B cell (primary cell): ENCODE measurements around the gene SPART. TPM values are rescaled to one million over a fixed set of nuclear protein-coding genes. Genes with fewer than 3 reads are reported as not detected.

Source experiments
- ATAC-seq: fragments of 200-7000 bp; cut with Tn5 transposase; one replicate; pipeline ENCODE4 v1.10.0; 2021; ENCODE audit warnings: low read depth, mild to moderate bottlenecking, moderate number of reproducible peaks, moderate library complexity
- CTCF ChIA-PET: fragments of 350-600 bp; sonication (Branson Sonifier 250); formaldehyde crosslinking; loops from one replicate; lab custom pipeline; 2021; ENCODE audit warnings: antibody characterized with exemption, inconsistent platforms; lab: Charles Lee
- POLR2A ChIA-PET: fragments of 350-600 bp; sonication (Branson Sonifier 250); formaldehyde crosslinking; loops from one replicate; lab custom pipeline; 2021; ENCODE audit warnings: antibody characterized with exemption; lab: Charles Lee
- DNase-seq: peaks from one replicate; pipeline ENCODE4 v3.0.0; 2013
- H2AFZ ChIP-seq: 2 replicates; pipeline ENCODE4 v1.6.1; 2012; ENCODE audit warnings: mild to moderate bottlenecking, low read depth, low read length; ENCODE audit not compliant: insufficient read depth, poor library complexity, severe bottlenecking
- H3K27ac ChIP-seq, 2 donors: 1 replicate in 1 of 2; 2 replicates in 1 of 2; pipeline ENCODE4 v1.5.1; 2012 to 2013; ENCODE audit warnings: low read length in 2 of 2, mild to moderate bottlenecking in 2 of 2, moderate library complexity in 1 of 2
- H3K27me3 ChIP-seq, 4 experiments: fragments of 200-600 bp in 1 of 4; sonication (generic) in 1 of 4; replicated peaks in 1 of 4; 1 replicate in 2 of 4; 2 replicates in 2 of 4; pipeline versions ENCODE4 v1.6.1 to v1.7.0; 2013 to 2016; ENCODE audit warnings: low read length in 3 of 4, mild to moderate bottlenecking in 2 of 4, mixed read lengths in 1 of 4, moderate library complexity in 1 of 4; ENCODE audit not compliant: insufficient read depth in 4 of 4, control insufficient read depth in 3 of 4; ENCODE audit errors: control extremely low read depth in 1 of 4
- H3K36me3 ChIP-seq, 2 experiments: replicated peaks in 1 of 2; 1 replicate in 1 of 2; 2 replicates in 1 of 2; pipeline versions ENCODE4 v1.6.1 to v1.7.1; 2013; ENCODE audit warnings: low read length in 1 of 2; ENCODE audit not compliant: insufficient read depth in 2 of 2, control insufficient read depth in 1 of 2; ENCODE audit errors: control extremely low read depth in 1 of 2, extremely low read depth in 1 of 2
- H3K4me1 ChIP-seq, 2 donors: fragments of 200-600 bp in 1 of 2; sonication (generic) in 1 of 2; 1 replicate in 1 of 2; 2 replicates in 1 of 2; pipeline versions ENCODE4 v1.5.1 to v1.6.1; 2013 to 2017; ENCODE audit warnings: low read length in 2 of 2; ENCODE audit not compliant: control insufficient read depth in 2 of 2, insufficient read depth in 2 of 2
- H3K4me2 ChIP-seq: replicated peaks from 2 replicates; pipeline ENCODE3; 2012; ENCODE audit warnings: mild to moderate bottlenecking, low read depth, low read length; ENCODE audit not compliant: poor library complexity, severe bottlenecking
- H3K4me3 ChIP-seq, 5 experiments: fragments of 200-600 bp in 1 of 5; sonication (generic) in 1 of 5; 1 replicate in 3 of 5; 2 replicates in 2 of 5; pipeline versions ENCODE4 v1.5.1 to v1.7.0; 2011 to 2016; ENCODE audit warnings: low read length in 4 of 5, mild to moderate bottlenecking in 4 of 5, low read depth in 2 of 5, control low read depth in 1 of 5, moderate library complexity in 1 of 5; ENCODE audit not compliant: insufficient read depth in 1 of 5; ENCODE audit errors: control extremely low read depth in 1 of 5, extremely low read depth in 1 of 5
- H3K79me2 ChIP-seq: fragments of 200-600 bp; sonication (generic); one replicate; pipeline ENCODE4 v1.6.0; 2016; ENCODE audit warnings: low read length; ENCODE audit not compliant: control insufficient read depth, insufficient read depth
- H3K9ac ChIP-seq: fragments of 200-600 bp; sonication (generic); 2 replicates; pipeline ENCODE4 v1.6.1; 2017; ENCODE audit warnings: mild to moderate bottlenecking, low read length, moderate library complexity
- H3K9me3 ChIP-seq, 3 donors: one replicate each; pipeline versions ENCODE4 v1.6.1 to v1.7.1; 2013; ENCODE audit warnings: low read length in 2 of 3; ENCODE audit not compliant: control insufficient read depth in 2 of 3, insufficient read depth in 1 of 3; ENCODE audit errors: control extremely low read depth in 1 of 3
- H4K20me1 ChIP-seq: 2 replicates; pipeline ENCODE4 v1.6.0; 2012; ENCODE audit warnings: mild to moderate bottlenecking, low read length; ENCODE audit not compliant: insufficient read depth, control insufficient read depth, poor library complexity, severe bottlenecking
- H3K27ac Mint-ChIP-seq: one replicate; pipeline ENCODE4 v1.8.0; 2021; ENCODE audit warnings: mixed read lengths
- H3K27me3 Mint-ChIP-seq: one replicate; pipeline ENCODE4 v1.8.0; 2021; ENCODE audit warnings: mixed read lengths
- H3K4me1 Mint-ChIP-seq: one replicate; pipeline ENCODE4 v1.8.0; 2021; ENCODE audit warnings: mixed read lengths
- H3K4me3 Mint-ChIP-seq: one replicate; pipeline ENCODE4 v1.8.0; 2021; ENCODE audit warnings: mixed read lengths
- H3K9me3 Mint-ChIP-seq: one replicate; pipeline ENCODE4 v1.8.0; 2022; ENCODE audit warnings: mixed read lengths; ENCODE audit not compliant: insufficient read depth
- CTCF ChIP-seq: fragments of 200-600 bp; IDR thresholded peaks from one replicate; pipeline ENCODE4 v1.8.0; 2022; ENCODE audit warnings: antibody characterized with exemption, mild to moderate bottlenecking
- EZH2 ChIP-seq: IDR thresholded peaks from 2 replicates; pipeline ENCODE4 v1.6.1; 2012; ENCODE audit warnings: borderline replicate concordance, low read depth, mild to moderate bottlenecking, moderate library complexity, low read length; ENCODE audit not compliant: insufficient read depth, poor library complexity, severe bottlenecking
- WGBS: methylation state at CpG from one replicate; pipeline ENCODE4 v1.1.5; 2013; ENCODE audit warnings: missing lambda C conversion rate; ENCODE audit not compliant: insufficient coverage; 5-methylcytosine and 5-hydroxymethylcytosine counted together
- intact Hi-C: fragments of 100-400 bp; cut with micrococcal nuclease; formaldehyde crosslinking; loops from one replicate; pipeline ENCODE4 v1.10.0; 2022
- polyA plus RNA-seq: library from polyadenylated mRNA; depleted of rRNA; stranded (reverse); fragments of >200 nt; gene quantifications from 2 replicates; pipeline ENCODE4 v1.2.3, GENCODE V29; 2012
- total RNA-seq, 2 donors: library from RNA; stranded (reverse); fragments of 120-200 nt in 1 of 2; gene quantifications; 1 replicate in 1 of 2; 2 replicates in 1 of 2; pipeline versions ENCODE4 v1.2.3 to v1.2.4, GENCODE V29; 2013 to 2022

Gene SPART
- total and polyA plus RNA-seq, 2 donors (not counting 1 experiment from before 2014, with no cell fraction given) = 10.1 to 20.8 TPM

- ChIA-PET POLR2A (no interaction called here), CTCF (no interaction called here)
- Mint-ChIP-seq H3K4me3 (no peak overlapping the region), H3K27me3 (no peaks in the 10 kb centered on the region), H3K9me3 (no peaks in the 10 kb centered on the region), H3K4me1 (no peaks in the 10 kb centered on the region), H3K27ac (no peak overlapping the region)
- no peak overlapping the region for H3K4me2 ChIP-seq
- no peak overlapping the region for H3K27ac ChIP-seq
- H3K36me3 ChIP-seq = no peaks in the 10 kb centered on the region
- no peaks in the 10 kb centered on the region for H3K79me2 ChIP-seq
- H2AFZ ChIP-seq = no peak overlapping the region
- H3K9me3 ChIP-seq = peaks cover 0 to 6% (median 0%) of the 10 kb centered on the region in 3 donors
- H3K4me1 ChIP-seq = no peaks in the 10 kb centered on the region
- DNase-seq (no peak), ATAC-seq (no peak)
- no peak for TF ChIP-seq EZH2
- TF ChIP-seq CTCF = no peak
- no peak overlapping the region for H3K4me3 ChIP-seq
- no peaks in the 10 kb centered on the region for H4K20me1 ChIP-seq
- H3K27me3 ChIP-seq = no peaks in the 10 kb centered on the region
- H3K9ac ChIP-seq = no peak overlapping the region
- intact Hi-C loops = no loop called here
Observed at GRCh38 chr13:36261976-36262375, 84.2 kb downstream of the SPART start.

GRCh38 chr13:36261011-36261410 is 85.2 kb downstream of the SPART start:
- DNase-seq (no peak), ATAC-seq (no peak)
- Histone ChIP-seq H3K4me1 (no peaks in the 10 kb centered on the region), H3K27me3 (no peaks in the 10 kb centered on the region), H3K9me3 (peaks cover 0 to 10% (median 0%) of the 10 kb centered on the region in 3 donors), H3K27ac (no peak overlapping the region), H3K79me2 (no peaks in the 10 kb centered on the region), H3K4me2 (no peak overlapping the region), H3K9ac (no peak overlapping the region), H3K4me3 (no peak overlapping the region), H2AFZ (no peak overlapping the region), H4K20me1 (no peaks in the 10 kb centered on the region), H3K36me3 (no peaks in the 10 kb centered on the region)
- H3K27ac Mint-ChIP-seq = no peak overlapping the region
- ChIA-PET POLR2A (no interaction called here), CTCF (no interaction called here)
- no peaks in the 10 kb centered on the region for H3K4me1 Mint-ChIP-seq
- intact Hi-C loops = no loop called here
- no peaks in the 10 kb centered on the region for H3K9me3 Mint-ChIP-seq
- H3K4me3 Mint-ChIP-seq = no peak overlapping the region
- no peaks in the 10 kb centered on the region for H3K27me3 Mint-ChIP-seq
- TF ChIP-seq CTCF (no peak), EZH2 (no peak)
- WGBS = 96% methylated on average over 2 of the region's 3 CpGs
